Glutamatergic neuron (in vitro differentiated cells): ENCODE measurements around the gene RIPOR2. TPM values are rescaled to one million over a fixed set of nuclear protein-coding genes. Genes with fewer than 3 reads are reported as not detected.
"Not testable (repeated sequence)": the region's sequence is repeated elsewhere in the genome, so short reads cannot be mapped to it uniquely, and the experiment has no call there.

Experiments used
- DNase-seq: peaks from one replicate; pipeline ENCODE4 v3.0.0; 2022
- H3K27ac Mint-ChIP-seq: one replicate; pipeline ENCODE4 v1.8.0; 2020; ENCODE audit warnings: mild to moderate bottlenecking, mixed read lengths, inconsistent platforms; ENCODE audit not compliant: unreplicated experiment
- H3K27me3 Mint-ChIP-seq: one replicate; pipeline ENCODE4 v1.8.0; 2020; ENCODE audit warnings: mild to moderate bottlenecking, moderate library complexity, mixed read lengths, inconsistent platforms; ENCODE audit not compliant: unreplicated experiment
- H3K36me3 Mint-ChIP-seq: one replicate; pipeline ENCODE4 v1.8.0; 2020; ENCODE audit warnings: mild to moderate bottlenecking, mixed read lengths, inconsistent platforms; ENCODE audit not compliant: unreplicated experiment
- H3K4me1 Mint-ChIP-seq: one replicate; pipeline ENCODE4 v1.8.0; 2020; ENCODE audit warnings: mild to moderate bottlenecking, low read depth, mixed read lengths, inconsistent platforms; ENCODE audit not compliant: unreplicated experiment
- H3K4me3 Mint-ChIP-seq: one replicate; pipeline ENCODE4 v1.8.0; 2020; ENCODE audit warnings: mild to moderate bottlenecking, mixed read lengths, inconsistent platforms; ENCODE audit not compliant: unreplicated experiment
- H3K9me3 Mint-ChIP-seq: one replicate; pipeline ENCODE4 v1.8.0; 2020; ENCODE audit warnings: mild to moderate bottlenecking, moderate library complexity, mixed read lengths, inconsistent platforms; ENCODE audit not compliant: unreplicated experiment
- CTCF ChIP-seq: fragments of 200-600 bp; sonication (generic); IDR thresholded peaks from one replicate; pipeline ENCODE4 v1.5.0; 2021; ENCODE audit not compliant: partially characterized antibody, unreplicated experiment
- total RNA-seq: library from RNA; stranded (reverse); fragmentation: NEBNext Ultra II Directional; extraction: Animal tissue kit (Norgen Biotek cat#: 25700); gene quantifications from one replicate; pipeline ENCODE4 v1.2.1, GENCODE V29; 2021; ENCODE audit not compliant: unreplicated experiment

Gene RIPOR2
- total RNA-seq, 1 donor from 2014 or later: 82.2 TPM

- H3K4me1 Mint-ChIP-seq: no peaks in the 10 kb centered on the region
- no peaks in the 10 kb centered on the region for H3K27me3 Mint-ChIP-seq
- peaks cover 2% of the 10 kb centered on the region for H3K9me3 Mint-ChIP-seq
- no peak overlapping the region for H3K4me3 Mint-ChIP-seq
- TF ChIP-seq CTCF: no peak
- no peak for DNase-seq
- H3K36me3 Mint-ChIP-seq: no peaks in the 10 kb centered on the region
- no peak overlapping the region for H3K27ac Mint-ChIP-seq
These were observed 21.4 kb upstream of the RIPOR2 start for GRCh38 chr6:24957199-24957598.

GRCh38 chr6:24953726-24954125 lies 18.0 kb upstream of the RIPOR2 start:
- no peak for DNase-seq
- Mint-ChIP-seq H3K36me3 (no peaks in the 10 kb centered on the region), H3K27me3 (no peaks in the 10 kb centered on the region), H3K4me3 (no peak overlapping the region), H3K9me3 (peaks cover 1% of the 10 kb centered on the region), H3K27ac (no peak overlapping the region), H3K4me1 (no peaks in the 10 kb centered on the region)
- no peak for TF ChIP-seq CTCF

GRCh38 chr6:24951811-24952299 lies 16.1 kb upstream of the RIPOR2 start:
- H3K4me1 Mint-ChIP-seq: no peaks in the 10 kb centered on the region
- no peak overlapping the region for H3K4me3 Mint-ChIP-seq
- peaks cover 1% of the 10 kb centered on the region for H3K9me3 Mint-ChIP-seq
- no peaks in the 10 kb centered on the region for H3K27me3 Mint-ChIP-seq
- no peak overlapping the region for H3K27ac Mint-ChIP-seq
- peaks cover 2% of the 10 kb centered on the region for H3K36me3 Mint-ChIP-seq
- TF ChIP-seq CTCF: no peak
- no peak for DNase-seq

- Mint-ChIP-seq H3K27me3 (no peaks in the 10 kb centered on the region), H3K9me3 (peaks cover 1% of the 10 kb centered on the region), H3K4me1 (no peaks in the 10 kb centered on the region), H3K4me3 (no peak overlapping the region), H3K36me3 (peaks cover 6% of the 10 kb centered on the region), H3K27ac (no peak overlapping the region)
- no peak for DNase-seq
- no peak for TF ChIP-seq CTCF
These were observed 14.6 kb upstream of the RIPOR2 start for GRCh38 chr6:24950218-24950941.

- H3K4me1 Mint-ChIP-seq: no peaks in the 10 kb centered on the region
- peaks cover 1% of the 10 kb centered on the region for H3K9me3 Mint-ChIP-seq
- H3K27ac Mint-ChIP-seq: no peak overlapping the region
- H3K27me3 Mint-ChIP-seq: no peaks in the 10 kb centered on the region
- peaks cover 18% of the 10 kb centered on the region for H3K36me3 Mint-ChIP-seq
- no peak overlapping the region for H3K4me3 Mint-ChIP-seq
- DNase-seq: no peak
- no peak for TF ChIP-seq CTCF
These were observed 13.3 kb upstream of the RIPOR2 start for GRCh38 chr6:24949020-24949569.

- H3K9me3 Mint-ChIP-seq, H3K27me3 Mint-ChIP-seq, H3K27ac Mint-ChIP-seq, H3K4me1 Mint-ChIP-seq, H3K4me3 Mint-ChIP-seq, DNase-seq: not testable (repeated sequence)
- peaks cover 19% of the 10 kb centered on the region for H3K36me3 Mint-ChIP-seq
These were observed 12.5 kb upstream of the RIPOR2 start for GRCh38 chr6:24948261-24948660.
